GM19239 (cell line): Measurements from ENCODE around the gene SDR39U1.

Source experiments
- DNase-seq: peaks from one replicate; pipeline ENCODE4 v3.0.0; 2011; ENCODE audit warnings: low spot score; ENCODE audit not compliant: insufficient read length
- FAIRE-seq: peaks from 2 replicates; lab custom pipeline; 2011; peaks lifted over from hg19 to GRCh38; lab: Jason Lieb, UNC

The SDR39U1 gene

DNA sequence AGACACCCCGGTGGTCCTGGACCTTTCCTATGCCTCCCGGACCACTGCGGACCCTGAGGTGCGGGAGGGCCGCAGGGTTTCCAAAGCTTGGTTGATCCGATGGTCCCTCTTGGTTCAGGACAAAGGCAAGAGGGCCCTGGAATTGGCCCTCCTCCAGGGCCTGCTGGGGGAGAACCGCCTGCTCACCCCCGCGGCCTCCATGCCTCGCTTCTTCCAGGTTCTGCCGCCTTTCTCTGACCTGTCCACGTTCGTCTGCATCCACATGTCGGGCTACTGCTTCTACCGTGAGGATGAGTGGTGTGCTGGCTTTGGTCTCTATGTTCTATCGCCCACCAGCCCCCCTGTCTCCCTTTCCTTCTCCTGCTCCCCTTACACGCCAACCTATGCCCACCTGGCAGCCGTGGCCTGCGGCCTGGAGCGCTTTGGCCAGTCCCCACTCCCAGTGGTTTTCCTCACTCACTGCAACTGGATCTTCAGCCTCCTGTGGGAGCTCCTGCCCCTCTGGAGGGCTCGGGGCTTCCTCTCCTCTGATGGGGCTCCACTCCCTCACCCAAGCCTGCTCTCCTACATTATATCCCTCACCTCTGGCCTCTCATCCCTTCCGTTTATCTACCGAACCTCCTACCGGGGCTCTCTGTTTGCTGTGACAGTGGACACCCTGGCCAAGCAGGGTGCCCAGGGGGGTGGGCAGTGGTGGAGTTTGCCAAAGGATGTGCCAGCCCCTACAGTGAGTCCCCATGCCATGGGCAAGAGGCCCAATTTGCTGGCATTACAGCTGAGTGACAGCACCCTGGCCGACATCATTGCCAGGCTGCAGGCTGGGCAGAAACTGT is 26.9 kb downstream of the SDR39U1 start:
- FAIRE-seq (no peak), DNase-seq (no peak)

DNA sequence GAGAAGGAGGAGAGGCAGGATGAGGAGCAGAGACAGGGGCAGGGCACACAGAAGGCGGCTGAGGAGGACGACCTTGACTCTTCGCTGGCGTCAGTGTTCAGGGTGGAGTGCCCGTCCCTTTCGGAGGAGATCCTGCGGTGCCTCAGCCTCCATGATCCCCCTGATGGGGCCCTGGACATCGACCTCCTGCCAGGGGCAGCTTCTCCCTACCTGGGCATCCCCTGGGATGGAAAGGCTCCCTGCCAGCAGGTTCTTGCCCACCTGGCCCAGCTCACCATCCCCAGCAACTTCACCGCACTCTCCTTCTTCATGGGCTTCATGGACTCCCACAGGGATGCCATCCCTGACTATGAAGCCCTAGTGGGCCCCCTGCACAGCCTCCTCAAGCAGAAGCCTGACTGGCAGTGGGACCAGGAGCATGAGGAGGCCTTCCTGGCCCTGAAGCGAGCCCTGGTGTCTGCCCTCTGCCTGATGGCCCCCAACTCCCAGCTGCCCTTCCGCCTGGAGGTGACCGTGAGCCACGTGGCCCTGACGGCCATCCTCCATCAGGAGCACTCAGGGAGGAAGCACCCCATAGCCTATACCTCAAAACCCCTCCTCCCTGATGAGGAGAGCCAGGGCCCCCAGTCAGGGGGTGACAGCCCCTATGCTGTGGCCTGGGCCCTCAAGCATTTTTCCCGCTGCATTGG is 27.7 kb downstream of the SDR39U1 start:
- DNase-seq (no peak), FAIRE-seq (no peak)

DNA sequence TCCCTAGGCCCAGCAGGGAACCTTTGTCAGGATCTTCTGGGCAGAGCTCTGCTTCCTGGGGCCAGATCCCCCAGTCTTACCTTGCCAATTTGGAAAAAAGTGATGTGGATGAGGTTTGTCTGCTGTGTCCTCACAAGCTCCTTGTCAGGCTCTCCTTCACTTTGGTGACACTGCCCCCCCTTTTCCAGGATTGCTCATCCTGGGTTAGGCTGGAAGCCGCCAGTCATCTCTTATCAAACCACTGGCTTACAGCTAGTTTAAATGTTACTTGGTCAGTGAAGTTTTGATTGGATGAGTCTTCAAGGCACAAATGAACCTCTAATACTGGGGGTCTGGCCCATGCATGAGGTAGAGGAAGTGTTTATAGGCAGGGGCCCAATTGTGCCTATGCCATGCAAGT is 28.5 kb downstream of the SDR39U1 start:
- FAIRE-seq (no peak), DNase-seq (no peak)

DNA sequence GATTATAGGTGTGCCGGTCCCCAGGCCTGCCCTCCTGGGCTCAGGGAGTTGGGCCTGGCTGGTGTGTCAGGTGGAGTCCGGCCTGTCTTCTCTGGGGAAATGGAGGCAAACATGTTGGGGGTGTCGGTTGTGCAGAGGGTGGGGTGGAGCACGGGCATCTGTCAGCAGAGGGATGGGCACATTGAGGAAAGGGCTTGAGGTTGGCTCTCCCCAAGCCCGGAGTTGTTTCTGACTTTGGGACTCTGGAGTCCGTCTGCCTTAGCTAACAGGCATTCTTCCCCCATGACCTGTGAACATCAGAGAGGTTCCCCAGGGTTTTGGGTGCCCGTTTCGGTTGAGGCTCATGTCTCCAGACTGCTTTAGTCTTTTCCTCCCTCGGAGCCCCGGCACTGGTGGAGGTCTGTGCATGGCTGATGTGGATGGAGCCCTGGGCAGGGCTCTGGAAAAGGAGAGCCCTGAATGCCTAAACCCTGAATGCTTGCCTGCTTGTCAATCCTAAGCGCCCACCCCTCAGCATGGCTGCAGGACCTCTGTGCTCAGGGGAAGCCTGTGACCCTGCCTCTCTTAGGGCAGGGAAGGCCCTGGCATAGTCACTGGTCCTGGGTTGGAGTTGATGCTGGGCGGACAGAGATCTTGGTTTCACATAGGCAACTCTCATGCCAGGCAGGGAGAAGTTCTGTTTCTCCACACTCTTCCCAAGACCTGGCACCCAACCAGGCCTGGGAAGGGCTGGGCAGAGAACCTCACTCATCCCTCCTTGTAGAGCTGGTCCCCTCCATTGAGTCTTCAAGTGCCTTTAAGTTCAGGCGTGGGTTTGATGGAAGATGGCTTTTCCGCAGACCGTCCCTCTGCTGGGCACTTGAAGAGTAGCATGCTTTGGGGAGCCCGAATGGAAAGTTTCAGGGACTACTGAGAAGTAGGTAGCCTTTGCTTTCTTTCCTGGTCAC is 30.9 kb downstream of the SDR39U1 start:
- DNase-seq: peak; percentile 62
- FAIRE-seq: peak; percentile 80

DNA sequence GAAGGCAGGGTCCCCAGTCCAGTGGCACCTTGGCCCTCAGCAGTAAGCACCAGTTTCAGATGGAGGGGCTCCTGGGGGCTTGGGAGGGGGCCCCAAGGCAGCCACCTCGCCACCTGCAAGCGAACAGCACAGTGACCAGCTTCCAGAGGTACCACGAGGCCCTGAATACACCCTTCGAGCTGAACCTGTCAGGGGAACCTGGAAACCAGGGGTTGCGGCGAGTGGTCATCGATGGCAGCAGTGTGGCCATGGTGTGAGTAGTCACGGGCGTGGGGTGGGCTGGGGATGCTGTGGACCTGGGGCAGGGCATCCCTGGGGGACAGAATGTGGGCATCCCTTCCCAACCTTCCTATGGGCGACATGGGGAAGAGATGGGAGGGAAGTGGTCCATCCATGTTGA is 32.6 kb downstream of the SDR39U1 start:
- FAIRE-seq: no peak
- no peak for DNase-seq

DNA sequence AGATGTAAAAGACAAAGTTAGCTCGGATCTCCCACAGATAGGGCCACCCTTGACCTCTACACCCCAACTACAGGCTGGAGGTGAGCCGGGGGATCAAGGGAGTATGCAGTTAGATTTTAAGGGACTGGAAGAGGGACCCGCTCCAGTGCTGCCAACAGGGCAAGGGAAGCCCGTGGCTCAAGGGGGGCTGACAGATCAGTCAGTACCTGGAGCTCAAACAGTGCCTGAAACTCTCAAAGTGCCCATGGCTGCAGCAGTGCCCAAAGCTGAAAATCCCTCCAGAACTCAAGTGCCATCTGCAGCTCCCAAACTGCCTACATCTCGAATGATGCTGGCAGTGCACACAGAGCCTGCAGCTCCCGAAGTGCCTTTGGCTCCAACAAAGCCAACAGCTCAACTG is 33.4 kb downstream of the SDR39U1 start:
- FAIRE-seq: no peak
- no peak for DNase-seq

DNA sequence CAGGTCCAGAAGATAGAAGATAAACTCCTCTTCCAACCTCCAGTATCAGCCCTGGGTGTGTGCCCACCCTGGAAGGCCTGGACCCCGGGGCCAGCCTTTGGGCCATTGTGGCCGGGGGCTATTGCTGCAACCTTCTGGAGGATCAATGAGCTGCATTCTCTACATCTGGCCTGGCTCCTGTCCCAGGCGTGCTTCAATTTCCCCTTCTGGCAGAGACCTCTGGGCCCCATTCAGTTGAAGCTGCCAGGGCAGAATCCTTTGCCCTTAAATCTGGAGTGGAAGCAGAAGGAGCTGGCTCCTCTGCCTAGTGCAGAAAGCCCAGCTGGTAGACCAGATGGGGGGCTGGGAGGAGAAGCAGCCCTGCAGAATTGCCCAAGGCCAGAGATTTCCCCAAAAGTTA is 33.8 kb downstream of the SDR39U1 start:
- FAIRE-seq (no peak), DNase-seq (no peak)

DNA sequence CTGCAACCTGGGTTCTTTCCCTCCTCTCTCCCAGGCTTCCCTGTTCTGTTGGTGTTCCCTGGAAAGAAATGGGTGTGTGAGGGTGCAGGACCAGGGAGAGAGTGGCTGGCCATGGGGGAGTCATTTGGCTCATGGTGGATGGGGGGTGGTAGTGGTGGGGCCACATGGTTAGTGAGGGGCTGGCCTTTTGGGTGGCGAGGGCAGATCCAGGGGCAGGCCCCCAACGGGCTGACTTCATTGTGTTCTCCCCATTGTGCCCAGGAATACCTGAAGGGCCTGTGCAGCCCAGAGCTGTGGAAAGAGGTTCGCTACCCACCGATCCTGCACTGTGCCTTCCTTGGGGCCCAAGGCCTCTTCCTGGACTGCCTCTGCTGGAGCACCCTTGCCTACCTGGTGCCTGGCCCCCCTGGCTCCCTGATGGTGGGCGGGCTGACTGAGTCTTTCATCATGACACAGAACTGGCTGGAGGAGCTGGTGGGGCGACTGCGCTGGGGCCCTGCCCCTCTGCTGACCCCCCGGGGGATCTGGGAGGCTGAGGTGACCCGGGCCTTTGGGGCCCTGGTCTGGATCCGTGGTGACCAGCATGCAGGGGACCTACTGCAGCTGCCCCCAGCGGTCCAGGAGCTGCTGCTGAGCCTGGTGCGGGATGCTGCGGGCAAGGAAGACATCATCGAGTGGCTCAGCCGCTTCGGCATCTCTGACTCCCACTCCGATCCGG is 34.8 kb downstream of the SDR39U1 start:
- FAIRE-seq (no peak), DNase-seq (no peak)

DNA sequence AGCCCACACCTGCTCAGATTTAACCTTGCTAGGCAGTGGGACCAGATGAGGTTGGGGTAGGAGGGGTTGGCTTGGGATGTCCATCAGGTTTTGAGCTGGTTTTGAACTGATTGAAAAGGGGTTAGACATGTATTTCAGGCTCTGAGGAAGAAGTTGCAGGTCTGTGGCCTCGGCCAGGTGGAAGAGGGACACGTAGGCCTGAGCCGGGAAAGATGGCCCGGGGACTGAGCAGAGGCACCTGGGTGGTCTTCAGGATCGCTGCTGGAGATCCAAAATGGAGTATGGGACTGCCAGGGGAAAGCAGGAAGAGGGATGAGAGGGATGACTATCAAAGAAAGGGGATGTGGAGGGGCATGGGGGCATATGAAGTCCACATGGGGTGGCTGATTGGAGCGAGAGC is 36.2 kb downstream of the SDR39U1 start:
- FAIRE-seq (no peak), DNase-seq (no peak)

DNA sequence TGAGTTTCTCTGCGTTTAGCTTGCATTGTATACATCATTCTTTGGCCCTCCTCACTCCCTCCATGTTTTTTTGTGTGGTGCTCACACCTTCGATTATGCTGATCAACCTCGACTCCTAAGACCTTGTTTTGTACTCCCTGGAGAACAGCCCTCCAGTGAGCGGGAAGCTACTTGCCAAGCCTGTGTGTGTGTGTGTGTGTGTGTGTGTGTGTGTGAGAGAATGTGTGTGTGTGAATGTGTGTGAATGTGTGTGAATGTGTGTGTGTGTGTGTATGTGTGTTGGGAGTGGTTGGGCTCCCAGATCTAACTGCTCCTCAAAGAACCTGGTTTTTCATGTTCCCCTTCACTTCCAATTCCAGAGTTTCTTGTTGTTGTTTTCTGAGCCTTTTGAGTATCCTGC is 37.8 kb downstream of the SDR39U1 start:
- no peak for FAIRE-seq

DNA sequence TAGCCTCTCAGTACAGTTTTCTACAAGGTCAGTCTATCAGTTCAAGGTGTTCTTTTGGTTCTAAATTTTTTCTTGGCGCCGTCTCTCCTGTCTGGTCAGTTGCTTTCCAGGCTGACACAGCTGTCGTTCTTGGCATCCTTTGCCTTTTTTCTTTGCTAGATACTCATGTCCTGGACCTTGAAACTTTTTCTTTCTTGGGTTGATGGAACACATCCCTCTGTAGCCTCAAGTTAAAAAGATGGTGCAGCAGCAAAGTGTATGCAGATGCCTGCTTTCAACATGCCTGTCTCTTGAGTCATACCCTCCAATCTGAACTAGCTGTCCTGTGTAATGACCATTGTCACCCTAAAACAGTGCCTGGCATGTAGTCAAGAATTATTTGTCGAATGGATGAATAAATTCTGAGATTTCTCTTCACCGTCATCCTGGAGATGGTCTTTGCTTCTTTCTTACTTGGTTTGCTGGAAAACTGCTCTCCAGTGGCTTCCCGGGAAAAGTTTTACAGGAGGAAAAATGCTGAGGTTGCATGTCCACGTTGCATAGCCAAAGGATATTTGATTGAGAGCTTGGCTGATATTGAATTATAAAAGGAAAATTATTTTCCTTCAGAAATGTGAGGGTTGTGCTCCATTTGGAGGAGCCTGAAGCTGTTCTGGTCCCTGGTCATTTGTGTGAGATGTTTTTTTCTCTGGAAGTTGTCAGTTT is 39.1 kb downstream of the SDR39U1 start:
- DNase-seq (no peak), FAIRE-seq (no peak)

More for the DNA sequence above, 37.8 kb downstream of the SDR39U1 start:
- DNase-seq: no peak

DNA sequence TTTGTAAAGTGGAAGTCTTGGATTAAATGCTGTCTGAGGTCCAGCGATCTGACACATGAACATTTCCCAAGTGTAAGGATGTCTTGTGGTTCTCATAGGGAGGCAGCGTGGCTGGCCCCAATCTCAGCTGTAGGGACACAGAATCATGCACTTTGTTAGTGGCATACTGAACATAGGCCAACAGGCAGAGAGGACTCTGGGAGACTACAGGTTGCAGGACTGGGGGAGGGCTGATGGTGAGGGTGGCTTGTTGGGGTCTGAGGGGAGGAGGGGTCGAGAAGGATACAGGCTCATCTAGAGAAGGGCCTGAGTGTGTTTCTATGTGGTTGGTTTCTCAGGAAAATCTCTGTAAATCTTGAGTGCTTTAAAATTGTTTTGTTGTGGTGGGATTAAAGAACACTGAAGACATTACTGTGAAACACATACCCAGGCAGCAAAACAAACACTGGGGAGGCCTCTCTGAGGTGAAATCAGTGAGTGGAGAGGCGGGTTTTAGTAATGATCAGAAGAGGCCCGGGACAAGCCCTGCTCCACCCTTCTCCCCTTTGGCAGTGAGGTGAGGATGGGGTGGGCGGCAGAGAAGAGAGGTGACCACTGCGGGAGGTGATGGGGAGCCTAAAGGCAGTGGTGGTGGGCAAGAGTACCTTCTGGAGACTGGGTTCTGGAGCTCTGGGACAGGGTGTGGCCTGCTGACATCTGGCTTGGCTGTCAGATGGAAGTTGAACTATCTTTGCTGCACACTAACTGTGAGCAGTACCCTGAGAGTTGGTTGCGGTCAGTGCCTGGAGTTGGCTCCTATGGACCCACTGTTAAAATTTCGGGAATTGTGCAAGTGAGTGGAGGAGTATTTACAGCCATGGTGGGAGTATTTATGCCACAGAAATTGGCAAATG is 40.5 kb downstream of the SDR39U1 start:
- FAIRE-seq (no peak), DNase-seq (no peak)

DNA sequence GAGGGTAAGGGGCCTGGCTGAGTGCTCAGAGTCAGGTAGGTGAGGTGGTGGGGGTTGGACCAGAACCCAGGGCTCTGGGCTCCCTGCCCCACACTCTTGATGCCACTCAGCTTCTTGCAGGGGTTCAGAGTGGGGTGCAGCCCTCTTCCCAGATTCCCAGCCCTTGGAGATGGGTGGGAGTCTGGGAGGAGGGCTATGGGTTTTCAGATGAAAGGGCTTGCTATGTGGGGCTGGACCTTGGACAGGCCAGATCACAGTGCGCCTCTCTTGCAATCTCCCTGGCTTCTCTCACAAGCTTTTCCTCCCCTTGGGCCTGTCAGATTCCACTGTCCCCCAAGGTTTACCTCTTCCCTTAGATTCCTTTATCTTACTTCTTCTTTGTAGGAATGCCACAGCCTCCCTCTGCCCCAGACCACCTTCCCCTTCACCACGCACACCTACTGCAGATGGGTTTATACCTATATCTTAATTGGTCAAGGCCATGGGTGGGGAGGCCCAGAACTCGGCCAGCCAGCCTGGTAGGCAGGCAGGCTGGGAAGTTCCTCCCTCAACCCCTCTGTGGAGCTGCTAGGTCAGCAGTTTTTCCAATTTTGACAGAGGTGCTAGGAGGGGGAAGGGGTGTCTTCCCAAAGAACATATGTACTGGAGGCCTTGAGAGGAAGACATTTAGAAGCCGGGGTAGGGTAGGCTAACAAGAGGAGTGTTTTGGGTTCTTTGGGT is 42.4 kb downstream of the SDR39U1 start:
- FAIRE-seq (no peak), DNase-seq (no peak)

DNA sequence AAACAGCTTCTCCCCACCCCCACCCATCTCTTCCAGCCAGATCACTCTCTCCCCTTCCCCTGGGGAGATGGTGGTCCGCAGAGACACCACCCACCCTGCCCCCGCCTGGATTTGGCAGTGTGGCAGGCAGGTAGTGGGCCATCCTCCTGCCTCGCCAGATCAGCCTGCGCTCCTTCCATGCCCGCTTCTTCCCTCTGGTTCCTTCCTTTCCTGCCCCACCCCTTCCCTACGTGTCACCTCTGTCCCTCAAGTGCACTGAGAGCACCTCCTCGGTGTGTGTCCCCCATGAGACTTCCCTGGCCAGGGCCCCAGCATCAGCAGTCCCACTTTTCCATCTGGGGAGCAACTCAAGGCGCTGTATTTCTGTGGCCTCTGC is 43.1 kb downstream of the SDR39U1 start:
- FAIRE-seq: no peak
- DNase-seq: no peak

DNA sequence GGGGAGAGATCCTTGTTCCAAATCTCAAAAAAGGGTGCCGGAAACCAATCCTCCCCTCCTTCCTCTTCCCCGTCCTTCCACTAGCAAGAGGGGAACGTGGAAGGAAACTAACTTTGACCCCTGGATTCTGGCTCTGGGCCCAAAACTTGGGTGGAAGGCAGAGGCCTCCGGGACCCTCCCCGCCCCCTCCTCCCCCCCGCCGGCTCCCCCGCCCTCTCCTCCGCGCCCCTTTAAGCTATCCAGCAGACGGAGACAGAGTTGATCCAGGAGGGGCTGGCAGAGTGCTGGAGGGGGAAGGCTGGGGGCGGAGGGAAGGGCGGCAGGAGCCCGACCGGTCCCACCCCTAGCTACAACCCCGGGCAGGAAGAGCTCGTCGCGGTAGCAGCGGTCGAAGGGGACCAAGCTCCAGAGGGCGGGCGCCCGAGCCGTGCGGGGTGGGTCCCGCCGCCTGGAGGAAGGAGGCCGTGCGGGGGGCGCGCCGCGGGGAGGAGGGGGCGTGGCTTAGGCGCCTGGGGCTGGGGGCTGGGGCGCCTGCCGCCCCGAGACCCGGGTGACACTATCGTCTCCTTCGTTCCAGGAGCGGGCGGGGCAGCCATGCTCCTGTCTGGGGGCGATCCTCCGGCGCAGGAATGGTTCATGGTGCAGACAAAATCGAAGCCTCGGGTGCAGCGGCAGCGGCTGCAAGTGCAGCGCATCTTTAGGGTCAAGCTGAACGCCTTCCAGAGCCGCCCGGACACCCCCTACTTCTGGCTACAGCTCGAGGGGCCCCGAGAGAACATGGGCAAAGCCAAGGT is 43.7 kb downstream of the SDR39U1 start, which contains the start of gene NYNRIN:
Gene NYNRIN (plus strand): TSS at position 351 of the 794 bp plus-strand sequence. CDS start 244 bp downstream, at position 595.
- no peak for FAIRE-seq
- no peak for DNase-seq

DNA sequence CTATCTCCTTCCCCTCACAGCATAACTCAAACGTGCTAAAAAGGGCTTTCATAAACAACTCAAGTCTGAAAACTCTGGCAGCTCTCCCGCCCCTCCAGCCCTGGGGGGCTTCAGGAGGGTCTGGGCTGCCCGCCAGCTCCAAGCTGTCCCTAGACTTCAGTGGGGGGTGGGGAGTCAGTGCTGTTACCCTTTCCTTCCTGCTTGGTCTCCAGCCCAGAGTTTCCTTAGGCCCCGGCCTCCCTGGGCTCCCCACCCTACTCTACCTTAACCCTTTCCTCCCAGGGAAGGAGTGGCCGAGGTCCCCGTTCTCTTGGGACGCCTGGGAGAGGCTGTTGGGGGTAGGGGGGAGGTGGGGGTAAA is 44.3 kb downstream of the SDR39U1 start:
- DNase-seq (no peak), FAIRE-seq (no peak)

DNA sequence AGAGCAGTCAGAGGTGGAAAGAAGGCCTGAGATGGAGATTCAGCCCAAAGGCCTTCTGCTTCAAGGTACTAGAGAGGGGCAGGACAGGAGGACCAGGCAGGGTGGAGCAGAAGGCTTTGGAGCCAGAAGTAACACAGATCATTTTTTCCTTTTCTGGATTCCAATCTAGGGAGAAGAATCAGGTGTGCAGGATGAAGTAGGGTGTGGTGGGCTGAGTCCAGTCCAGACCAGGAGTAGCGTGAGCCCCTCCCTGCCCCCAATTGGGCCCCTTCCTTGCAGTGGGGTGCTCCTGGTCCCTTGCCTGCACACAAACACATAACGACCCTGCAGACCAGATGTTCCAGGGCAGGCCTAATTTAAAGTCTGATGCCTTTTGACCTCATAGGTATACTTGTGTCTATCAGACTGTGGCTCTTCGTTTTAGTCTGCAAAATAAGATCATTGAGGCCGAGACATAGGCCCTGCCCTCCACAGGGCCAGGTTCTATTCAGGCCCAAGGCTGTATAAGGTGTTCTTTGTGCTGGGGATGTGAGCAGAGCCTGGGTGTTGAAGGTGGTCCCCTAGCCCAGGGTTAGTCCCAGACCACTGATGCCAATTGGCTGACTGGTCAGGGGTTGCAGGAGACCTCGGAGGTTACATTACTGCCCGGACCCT is 44.8 kb downstream of the SDR39U1 start:
- FAIRE-seq: no peak
- no peak for DNase-seq
